HG03520 (cell line): ENCODE data around the gene COL4A2.
"Not testable (repeated sequence)": the region's sequence is repeated elsewhere in the genome, so short reads cannot be mapped to it uniquely, and the experiment has no call there.

Experiments
- ATAC-seq: cut with Tn5 transposase; IDR thresholded peaks from one replicate; pipeline ENCODE4 v1.9.1; 2021; ENCODE audit warnings: mild to moderate bottlenecking, moderate library complexity; ENCODE audit not compliant: unreplicated experiment

Gene COL4A2

DNA sequence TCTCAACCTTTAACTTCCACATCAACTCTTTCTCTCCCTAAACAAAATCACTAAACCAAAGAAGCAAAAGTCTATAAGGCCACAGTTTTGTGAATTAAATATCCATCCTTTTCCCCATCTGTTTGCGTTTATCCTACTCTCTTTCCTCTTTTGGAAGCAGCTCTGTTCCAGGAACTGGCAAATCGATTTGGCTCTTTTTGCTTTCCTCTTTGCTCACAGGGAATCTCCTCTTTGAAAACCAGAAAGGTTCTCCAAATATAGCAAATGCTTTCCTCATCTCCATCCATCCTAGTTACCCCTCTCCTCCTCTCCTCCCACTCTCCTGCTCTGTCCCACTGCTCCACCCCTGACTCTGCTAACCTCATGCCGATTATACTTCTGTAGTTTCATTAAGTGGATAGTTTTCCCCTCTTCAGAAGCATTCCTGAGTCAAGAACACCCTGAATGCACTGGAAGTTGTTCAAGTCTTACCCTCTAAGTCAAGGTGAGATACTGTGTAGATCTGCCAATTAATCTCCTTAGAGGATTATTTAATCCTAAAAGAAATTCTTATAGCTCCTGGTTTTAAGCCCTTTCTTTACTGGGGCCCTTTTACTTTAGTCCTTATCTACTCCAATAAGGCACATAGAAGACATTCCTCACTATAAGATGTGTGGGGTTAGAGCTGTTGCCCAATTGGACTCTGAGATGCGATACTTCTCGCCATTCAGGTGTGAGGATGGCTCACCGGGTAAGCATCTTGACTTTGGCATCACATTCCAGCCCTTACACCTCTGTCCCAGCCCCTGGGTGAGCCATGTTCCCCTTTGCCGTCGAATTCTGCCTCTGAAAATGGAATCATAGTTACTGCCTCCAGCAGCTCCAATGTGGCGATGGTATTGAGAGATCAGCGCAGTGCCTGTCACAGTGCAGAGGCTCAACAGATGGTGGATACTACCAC lies 67.6 kb downstream of the COL4A2 start:
- no peak for ATAC-seq

DNA sequence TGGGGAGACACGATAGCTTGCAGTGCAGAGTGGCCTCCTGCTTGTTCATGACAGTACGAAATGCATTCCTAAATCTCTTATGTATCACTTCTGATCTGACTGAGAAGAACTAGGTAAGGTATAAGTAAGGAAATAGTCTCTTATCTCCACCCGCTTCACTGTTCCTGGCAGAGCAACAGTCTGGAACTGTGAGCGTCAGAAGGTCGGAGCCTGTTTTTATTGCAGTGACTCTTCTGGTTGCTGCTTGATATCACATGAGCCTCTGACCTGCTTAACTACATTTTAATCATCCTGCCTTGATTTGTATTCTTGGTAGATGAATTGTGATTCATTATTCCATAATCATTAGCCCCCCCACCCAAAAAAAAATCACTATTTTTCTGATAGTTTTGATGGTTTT lies 69.0 kb downstream of the COL4A2 start:
- no peak for ATAC-seq

GRCh38 chr13:110377178-110377825 lies 70.2 kb downstream of the COL4A2 start:
- ATAC-seq: no peak

- ATAC-seq: no peak
Observed at GRCh38 chr13:110377826-110378201, 70.7 kb downstream of the COL4A2 start.

DNA sequence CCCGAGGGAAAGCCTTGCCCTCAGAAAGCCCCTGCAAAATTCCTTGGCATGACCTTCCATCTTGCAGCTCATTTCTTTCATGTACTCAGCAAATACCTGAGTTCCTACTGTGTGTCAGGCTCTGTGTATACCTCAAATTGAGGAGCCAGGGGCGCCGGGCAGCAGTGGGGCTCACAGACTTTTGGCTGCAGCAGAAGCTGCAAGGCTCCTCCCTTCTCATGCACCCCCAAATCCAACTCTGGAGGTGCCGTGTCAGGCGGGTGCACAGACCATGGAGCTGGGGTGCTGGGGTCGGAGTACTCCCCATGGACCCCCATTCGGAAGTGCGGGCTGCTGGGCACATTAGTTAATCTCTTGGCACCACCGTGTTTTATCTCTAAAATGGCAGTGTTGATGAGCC lies 72.3 kb downstream of the COL4A2 start:
- no peak for ATAC-seq

DNA sequence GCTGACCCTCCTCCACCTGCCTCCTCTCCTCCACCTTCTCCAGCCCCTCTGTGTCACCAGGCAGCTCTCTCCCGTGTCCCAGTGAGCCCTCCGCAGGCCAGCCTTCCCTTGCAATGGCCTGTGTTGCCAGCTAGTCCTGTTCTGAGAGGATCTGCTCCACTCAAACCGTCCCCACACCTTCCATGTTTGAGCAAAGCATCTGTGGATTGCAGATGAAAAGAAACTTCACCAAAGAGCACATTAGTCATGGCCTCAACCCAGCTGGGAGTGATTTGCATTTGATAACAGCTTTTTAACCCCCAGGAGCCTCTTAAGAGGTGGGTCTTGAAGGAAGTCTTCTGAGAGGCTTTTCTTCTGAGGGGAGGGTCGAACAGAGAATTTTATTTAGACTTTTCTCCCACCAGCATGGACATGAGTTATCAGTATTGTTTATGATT lies 72.8 kb downstream of the COL4A2 start:
- no peak for ATAC-seq

DNA sequence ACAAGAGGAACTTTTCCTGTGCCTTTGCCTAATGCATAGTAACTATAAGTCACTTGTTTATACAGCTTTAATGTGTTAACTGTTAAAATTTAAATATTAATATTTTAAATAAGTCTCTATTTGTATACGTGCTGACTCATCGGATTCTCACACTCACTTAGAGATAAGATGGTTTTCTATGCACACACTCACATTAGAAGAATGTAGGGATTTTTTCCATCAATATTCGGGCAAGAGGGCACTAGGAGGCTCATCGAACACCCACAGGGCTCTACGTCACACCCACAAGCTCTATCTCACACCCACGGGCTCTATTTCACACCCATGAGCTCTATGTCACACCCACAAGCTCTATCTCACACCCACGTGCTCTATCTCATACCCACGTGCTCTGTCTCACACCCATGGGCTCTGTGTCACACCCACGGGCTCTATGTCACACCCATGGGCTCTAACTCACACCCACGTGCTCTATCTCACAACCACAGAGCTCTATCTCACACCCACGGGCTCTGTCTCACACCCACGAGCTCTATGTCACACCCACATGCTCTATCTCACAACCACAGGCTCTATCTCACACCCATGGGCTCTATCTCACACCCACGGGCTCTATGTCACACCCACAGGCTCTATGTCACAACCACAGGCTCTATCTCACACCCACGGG lies 73.4 kb downstream of the COL4A2 start:
- ATAC-seq: no peak

GRCh38 chr13:110381029-110381360 lies 73.9 kb downstream of the COL4A2 start:
- ATAC-seq: no peak

- no peak for ATAC-seq
Observed at GRCh38 chr13:110382229-110382628, 75.1 kb downstream of the COL4A2 start.

DNA sequence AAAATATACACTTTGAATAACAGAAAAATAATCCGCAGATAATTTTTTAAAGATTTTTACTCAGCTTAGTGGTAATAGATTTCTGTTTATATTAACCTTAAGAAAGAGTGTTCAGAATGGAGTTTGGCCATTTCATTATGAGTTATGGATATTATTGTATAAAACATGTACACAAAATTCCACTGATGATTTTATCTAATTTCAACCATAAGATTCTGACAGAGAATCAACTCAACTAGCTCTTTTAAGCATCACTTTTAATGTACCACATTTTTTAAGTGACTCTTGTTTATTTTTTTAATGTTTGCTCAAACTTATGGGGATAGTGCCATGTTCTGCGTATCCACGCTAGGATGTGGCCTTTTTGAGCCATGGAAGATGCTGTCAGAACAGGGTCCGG lies 75.7 kb downstream of the COL4A2 start:
- no peak for ATAC-seq

DNA sequence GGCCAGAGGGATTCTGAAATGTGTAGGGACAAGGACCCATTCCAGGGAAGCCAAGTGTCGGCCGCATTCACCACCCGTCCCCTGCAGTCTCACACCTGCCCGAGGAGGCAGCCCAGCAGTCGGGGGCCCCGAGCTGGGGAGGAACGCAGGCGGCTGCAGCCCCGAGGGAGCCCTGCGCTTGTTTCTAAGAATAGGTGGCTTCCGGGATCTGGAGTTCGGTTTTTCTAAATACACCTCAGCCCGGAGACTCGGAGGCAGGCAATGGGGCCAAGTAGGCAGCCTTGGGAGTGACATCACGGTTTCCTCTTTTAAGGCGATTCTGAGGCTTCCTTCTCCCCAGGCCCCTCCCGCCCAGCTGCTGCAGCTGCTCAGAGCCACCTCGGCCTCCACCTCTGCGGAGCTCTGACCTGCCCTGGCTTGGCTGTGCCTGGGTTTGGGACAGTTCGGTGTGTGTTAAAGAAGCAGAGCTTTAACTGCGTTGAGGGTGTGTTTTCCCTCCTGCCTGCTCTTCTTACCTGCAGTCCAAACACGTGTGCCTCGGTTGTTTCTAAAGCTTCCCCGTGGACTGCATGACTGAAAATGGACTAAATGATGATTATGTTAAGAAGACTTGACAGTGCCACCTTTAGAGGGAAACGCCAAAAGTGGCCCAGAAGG lies 80.5 kb downstream of the COL4A2 start:
- peak; percentile 94 for ATAC-seq

GRCh38 chr13:110388108-110388943 lies 81.2 kb downstream of the COL4A2 start:
- no peak for ATAC-seq

DNA sequence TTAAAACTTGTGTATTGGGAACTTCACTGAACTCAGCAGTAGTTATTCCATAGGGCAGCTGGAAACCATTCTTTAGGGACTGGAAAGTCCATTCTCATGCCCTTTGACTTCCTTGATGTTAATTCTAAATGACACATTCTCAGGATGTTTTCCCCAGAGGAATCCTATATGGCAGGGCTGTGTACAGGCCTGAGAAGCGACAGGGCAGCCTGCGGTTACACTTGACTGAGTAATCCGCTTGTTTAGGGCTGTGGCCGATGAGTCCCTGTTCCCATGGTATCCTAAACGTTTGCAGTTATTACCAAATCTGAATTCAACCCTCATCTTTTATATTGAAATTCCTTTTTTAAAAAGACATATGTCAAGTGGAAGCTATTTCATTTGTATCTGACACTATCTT lies 83.5 kb downstream of the COL4A2 start:
- ATAC-seq: no peak

GRCh38 chr13:110391273-110391672 lies 84.2 kb downstream of the COL4A2 start:
- no peak for ATAC-seq

GRCh38 chr13:110392510-110393240 lies 85.6 kb downstream of the COL4A2 start:
- no peak for ATAC-seq

DNA sequence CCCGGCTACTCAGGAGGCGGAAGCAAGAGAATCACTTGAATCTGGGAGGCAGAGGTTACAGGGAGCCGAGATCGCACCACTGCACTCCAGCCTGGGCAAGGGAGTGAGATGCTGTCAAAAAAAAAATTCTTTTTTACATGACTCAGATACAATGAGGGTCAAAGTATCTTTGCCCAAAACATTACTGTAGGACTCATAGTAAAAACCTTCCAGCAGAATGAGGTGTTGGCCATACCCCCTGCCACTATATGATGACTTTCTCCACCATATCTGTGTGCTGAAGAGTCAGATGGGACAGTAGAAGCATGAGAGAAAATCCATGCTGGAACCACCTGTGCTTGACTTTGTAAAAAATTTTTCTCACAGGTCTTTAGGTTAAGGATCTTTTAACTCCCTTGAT lies 86.7 kb downstream of the COL4A2 start:
- ATAC-seq: no peak

DNA sequence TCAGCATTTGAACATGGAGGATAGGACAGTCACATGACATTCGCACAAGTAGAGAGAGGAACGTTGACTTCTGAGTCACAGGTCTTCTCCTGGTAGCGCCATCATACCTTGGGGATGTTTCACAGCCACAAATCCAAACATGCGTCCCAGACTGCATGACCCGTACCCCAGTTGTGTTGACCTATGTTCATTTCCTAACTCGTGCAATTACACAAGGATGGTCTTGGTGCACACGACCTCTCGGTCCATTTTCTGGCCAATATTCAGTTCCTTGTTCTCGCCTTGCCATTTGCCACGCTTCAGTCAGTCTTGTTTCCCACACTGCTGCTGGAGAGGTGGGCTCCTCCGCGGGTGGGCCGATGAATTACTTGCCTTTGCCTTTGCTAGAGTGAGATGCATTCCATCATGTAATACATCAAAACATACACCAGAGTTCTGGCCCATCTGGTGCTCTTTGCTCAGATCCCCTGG lies 87.3 kb downstream of the COL4A2 start:
- ATAC-seq: no peak

- not testable (repeated sequence) for ATAC-seq
Observed at GRCh38 chr13:110395616-110396015, 88.5 kb downstream of the COL4A2 start.

GRCh38 chr13:110396476-110396875 lies 89.4 kb downstream of the COL4A2 start:
- no peak for ATAC-seq
